HG02571 (cell line): ENCODE data around the gene CCDC187.

Source experiments
- ATAC-seq: cut with Tn5 transposase; IDR thresholded peaks from one replicate; pipeline ENCODE4 v1.9.1; 2021; ENCODE audit warnings: mild to moderate bottlenecking, moderate library complexity; ENCODE audit not compliant: unreplicated experiment

The CCDC187 gene

GRCh38 chr9:136339958-136340310, 36.0 kb upstream of the CCDC187 start:
- no peak for ATAC-seq

GRCh38 chr9:136339173-136339957, 35.5 kb upstream of the CCDC187 start:
- ATAC-seq = no peak

DNA sequence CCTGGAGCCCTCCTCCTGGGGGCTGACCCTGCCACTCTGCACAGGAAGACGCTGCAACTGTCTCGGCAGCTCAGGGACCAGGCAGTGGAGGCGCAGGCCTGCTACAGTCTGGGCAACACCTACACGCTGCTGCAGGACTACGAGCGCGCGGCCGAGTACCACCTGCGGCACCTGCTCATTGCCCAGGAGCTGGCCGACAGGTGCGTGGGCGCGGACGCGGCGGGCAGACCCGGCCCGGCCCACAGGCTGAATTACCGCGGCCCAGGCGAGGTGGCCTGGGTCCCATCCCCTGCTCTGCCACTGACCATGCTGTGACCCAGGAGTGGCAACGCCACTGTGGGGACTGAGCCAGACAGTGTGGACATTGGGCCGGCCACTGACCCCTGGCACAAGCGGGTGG, 34.6 kb upstream of the CCDC187 start:
- no peak for ATAC-seq

GRCh38 chr9:136337416-136338395, 33.8 kb upstream of the CCDC187 start:
- ATAC-seq = no peak

DNA sequence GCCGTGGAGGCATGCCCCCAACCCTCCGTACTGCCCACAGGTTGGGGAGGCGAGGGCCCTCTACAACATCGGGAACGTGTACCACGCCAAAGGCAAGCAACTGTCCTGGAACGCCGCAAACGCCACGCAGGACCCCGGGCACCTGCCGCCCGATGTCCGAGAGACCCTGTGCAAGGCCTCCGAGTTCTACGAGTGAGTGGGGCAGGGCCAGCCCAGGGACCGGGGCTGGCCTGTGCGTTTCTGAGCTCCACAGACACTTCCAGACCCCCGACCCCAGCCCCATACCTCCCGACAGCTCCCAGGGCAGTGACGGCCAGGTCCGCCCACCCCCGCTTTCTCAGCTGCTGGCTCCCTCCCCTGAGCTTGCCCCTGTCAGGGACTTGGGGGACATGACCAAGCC, 33.0 kb upstream of the CCDC187 start:
- no peak for ATAC-seq

DNA sequence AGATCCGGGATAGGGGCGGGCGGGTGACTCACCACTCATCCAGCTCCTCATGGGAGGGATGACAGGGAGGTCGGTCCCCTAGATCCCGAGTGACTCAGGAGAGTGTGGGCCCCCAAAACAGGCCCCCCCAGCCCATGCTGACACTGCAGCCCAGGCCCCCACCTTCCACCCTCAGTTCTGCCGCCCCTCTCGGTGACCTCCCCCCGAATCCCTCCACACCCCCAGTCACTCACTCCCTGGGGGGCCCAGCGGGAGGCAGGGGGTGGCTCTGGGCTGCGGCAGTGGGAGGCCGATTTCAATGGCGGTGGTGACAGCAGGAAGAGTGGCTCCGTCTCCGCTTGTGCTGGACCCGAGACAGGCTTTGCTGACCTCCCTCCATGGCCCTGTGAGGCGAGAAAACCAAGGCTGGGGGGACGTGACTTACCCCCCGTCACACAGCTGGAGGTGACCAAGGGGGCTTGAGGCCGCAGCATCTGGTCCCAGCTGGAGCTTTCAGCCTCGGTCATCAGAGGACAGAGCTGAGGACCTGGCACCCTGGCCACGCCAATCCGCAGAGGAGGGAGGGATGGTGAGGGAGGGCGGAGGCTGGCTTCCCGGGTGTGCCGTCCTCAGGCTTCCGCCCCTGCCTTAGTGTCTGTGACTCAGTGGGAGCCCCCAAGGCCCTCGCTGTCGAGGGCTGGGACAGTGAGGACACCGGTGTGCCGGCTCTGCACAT, 32.4 kb upstream of the CCDC187 start:
- no peak for ATAC-seq

DNA sequence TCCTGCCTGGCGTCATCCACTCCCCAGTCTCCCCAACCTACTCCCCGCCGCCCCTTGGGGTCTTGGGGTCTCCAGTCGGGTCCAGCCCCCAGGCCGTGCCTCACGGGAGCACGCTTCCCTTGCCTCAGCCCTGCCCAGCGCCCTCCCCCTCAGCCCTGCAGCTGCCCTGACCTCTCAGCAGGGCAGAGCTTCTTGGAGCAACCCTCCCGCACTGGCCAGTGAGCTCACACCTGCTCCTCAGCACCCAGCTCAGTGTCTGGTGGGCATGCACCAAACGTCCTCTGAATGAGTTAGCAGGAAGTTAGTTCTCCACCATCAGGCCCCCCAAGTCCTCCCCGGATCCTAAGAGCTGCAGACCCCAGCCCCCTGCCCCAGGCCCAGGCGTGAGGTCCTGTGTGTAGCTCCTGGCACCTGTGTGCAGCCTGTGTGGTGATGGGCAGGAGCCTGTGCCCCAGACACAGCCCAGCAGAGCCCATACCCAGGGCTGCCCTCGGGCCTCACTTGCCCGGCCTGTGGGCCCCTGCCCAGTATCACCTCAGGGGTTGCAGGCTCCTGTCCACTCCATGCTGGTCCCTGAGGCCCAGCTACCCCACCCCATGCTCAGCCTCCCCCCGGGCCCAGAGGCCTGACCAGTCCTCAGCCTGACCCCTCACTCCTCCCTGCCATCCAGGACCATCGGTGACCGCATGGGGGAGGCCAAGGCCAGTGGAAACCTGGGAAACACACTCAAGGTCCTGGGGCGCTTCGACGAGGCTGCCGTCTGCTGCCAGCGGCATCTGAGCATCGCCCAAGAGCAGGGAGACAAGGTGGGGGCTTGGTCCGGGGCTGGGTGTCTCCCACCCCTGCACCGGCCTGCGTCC, 31.6 kb upstream of the CCDC187 start:
- ATAC-seq = no peak

- ATAC-seq = no peak
Measured at GRCh38 chr9:136334541-136334940, 30.6 kb upstream of the CCDC187 start.

DNA sequence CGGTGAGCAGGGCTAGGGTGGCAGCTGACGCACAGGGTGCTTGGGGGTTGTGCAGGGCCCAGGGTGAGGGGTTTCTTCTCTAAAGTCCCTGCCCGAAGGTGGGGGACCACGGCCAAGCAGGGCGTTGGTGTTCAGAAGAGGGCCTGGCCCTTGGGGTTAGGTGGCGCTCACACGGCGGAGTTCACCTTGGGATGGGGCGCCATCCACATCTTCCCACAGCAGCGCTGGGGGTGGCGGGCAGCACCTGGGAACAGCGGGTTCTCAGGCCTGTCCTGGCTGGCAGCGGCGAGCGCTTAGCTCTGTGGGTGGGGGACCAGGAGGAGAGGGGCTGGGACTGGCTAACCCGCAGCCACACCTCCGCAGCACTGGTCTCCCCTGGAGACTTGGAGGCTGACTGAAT, 29.6 kb upstream of the CCDC187 start:
- no peak for ATAC-seq

DNA sequence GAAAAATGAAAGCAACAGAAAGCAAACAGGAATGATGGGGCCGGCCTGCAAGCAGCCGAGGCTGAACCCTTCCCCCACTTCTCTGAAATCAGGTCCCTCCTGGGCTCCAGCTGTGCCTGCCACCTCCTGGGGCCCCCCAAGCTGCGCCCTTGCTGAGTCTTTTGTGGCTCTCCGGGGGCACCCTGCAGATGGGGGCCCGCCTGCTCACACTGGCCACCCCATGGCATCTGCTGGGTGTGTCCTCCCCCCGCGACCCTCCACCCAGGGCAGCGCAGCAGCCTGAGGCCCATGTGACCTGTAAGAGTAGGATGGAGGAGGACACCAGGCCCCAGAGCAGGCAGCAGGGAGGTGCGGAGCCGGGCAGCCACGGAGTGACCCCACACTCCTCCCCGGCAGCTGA, 29.2 kb upstream of the CCDC187 start:
- no peak for ATAC-seq

DNA sequence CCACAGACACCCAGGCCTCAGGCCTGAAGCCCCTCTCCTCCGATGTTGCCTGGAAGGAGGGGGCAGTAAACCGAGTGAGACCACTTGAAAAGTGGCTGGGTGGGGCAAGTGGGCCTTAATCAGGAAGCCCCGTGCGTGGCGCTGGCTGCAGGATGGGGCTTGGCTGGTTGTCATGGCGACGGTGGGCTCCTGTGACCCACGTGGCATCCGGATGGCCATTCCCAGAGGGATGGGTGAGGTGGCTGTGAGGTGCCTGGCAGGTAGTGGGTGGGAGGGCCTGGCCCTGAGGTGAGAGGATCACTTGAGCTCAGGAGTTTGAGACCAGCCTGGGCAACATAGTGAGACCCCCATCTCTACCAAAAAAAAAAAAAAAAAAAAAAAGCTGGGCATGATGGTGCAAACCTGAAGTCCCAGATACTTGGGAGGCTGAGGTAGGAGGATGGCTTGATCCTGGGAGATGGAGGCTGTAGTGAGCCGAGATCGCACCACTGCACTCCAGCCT, 28.6 kb upstream of the CCDC187 start:
- ATAC-seq = no peak

GRCh38 chr9:136331556-136332481, 27.9 kb upstream of the CCDC187 start:
- ATAC-seq = no peak

DNA sequence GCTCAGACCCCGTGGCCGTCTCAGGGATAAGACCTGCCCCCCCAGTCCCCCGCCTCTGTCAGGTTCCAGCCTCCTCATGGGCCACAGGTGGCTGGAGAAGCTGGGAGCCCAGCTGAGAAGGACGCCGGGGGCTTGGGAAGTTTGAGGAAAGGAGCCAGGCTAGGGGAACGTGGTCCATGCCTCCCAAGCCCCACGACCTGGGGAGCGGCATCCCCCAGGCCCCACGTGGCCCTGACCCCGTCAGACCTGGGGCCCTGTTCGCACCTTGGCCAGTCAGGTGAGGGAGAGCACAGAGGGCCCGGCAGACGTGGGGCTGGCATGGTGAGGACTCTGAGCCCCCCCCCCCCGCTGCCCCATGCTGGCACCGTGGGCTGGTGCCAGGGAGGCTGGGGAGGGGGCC, 27.1 kb upstream of the CCDC187 start:
- no peak for ATAC-seq

GRCh38 chr9:136330406-136330990, 26.6 kb upstream of the CCDC187 start:
- no peak for ATAC-seq

GRCh38 chr9:136329636-136330405, 25.9 kb upstream of the CCDC187 start:
- no peak for ATAC-seq

GRCh38 chr9:136329211-136329627, 25.3 kb upstream of the CCDC187 start:
- no peak for ATAC-seq

DNA sequence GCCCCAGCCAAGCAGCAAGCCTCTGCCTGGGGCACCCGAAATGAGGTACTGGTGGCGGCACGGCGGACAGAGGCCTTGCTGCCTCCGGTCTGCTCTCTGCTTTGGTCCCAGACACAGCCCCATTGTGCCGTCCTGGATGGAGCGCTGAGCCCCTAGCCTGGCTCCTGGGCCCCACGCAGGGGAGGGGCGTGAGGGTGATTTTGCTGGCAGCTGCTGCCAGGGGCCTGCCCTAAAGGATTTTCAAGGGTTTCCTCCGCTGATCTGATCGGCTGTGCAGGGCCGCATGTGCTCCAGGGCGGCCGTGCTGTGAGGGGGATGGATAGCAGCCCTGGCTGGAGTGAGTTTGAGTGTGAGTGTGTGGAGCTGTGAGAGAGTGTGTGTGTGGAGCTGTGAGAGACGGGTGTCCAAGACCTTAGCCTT, 24.7 kb upstream of the CCDC187 start:
- no peak for ATAC-seq

DNA sequence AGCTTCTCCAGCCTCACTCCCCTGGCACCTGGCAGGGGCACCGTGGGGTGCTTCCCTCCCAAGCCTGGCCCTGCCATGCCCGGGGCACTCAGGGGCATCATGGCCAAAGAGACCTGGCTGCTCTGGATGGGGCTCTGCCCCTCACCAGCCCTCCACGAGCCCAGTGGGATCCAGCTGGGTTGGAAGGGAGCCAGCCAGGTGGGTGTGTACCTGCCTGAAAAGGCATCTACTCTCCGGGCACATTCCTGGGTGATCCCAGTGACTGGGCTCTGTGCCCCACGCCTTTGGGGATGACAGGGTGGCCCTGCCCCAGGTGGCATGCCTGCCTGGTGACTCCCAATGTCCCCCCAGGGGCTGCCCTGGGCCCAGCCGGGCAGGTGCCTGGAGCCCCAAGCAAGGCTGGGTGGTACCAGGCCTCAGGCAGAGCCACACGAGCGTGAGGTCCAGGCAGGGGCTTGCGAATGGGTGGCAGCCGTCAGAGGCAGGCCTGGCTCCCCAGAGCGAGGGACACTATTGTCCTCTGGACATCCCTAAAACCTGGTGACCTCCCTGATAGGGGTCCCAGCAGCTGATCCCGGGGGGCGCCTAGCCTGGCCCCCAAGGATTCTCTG, 24.2 kb upstream of the CCDC187 start:
- ATAC-seq = no peak
